Embryonic facial prominence (tissue), 1 donor: ENCODE data around the gene TMEM132D.

Source experiments
- DNase-seq: peaks from one replicate; pipeline ENCODE4 v3.0.0-alpha.2; 2016; ENCODE audit errors: extremely low spot score

The TMEM132D gene

GRCh38 chr12:129662234-129662633 is 241.6 kb downstream of the TMEM132D start:
- DNase-seq = no peak

GRCh38 chr12:129660946-129661345 is 242.9 kb downstream of the TMEM132D start:
- DNase-seq = no peak

- DNase-seq = no peak
These were observed 243.7 kb downstream of the TMEM132D start for GRCh38 chr12:129659961-129660622.

GRCh38 chr12:129657179-129657578 is 246.6 kb downstream of the TMEM132D start:
- DNase-seq = no peak

- DNase-seq = no peak
These were observed 251.9 kb downstream of the TMEM132D start for GRCh38 chr12:129651951-129652350.

- DNase-seq = no peak
These were observed 261.9 kb downstream of the TMEM132D start for GRCh38 chr12:129641926-129642325.

GRCh38 chr12:129635021-129635685 is 268.7 kb downstream of the TMEM132D start:
- DNase-seq = no peak

- no peak for DNase-seq
These were observed 272.5 kb downstream of the TMEM132D start for GRCh38 chr12:129631316-129631715.

- no peak for DNase-seq
These were observed 273.9 kb downstream of the TMEM132D start for GRCh38 chr12:129629901-129630300.

- no peak for DNase-seq
These were observed 281.3 kb downstream of the TMEM132D start for GRCh38 chr12:129622566-129622965.

- no peak for DNase-seq
These were observed 284.6 kb downstream of the TMEM132D start for GRCh38 chr12:129619271-129619670.

- DNase-seq = no peak
These were observed 286.0 kb downstream of the TMEM132D start for GRCh38 chr12:129617849-129618248.

- no peak for DNase-seq
These were observed 288.8 kb downstream of the TMEM132D start for GRCh38 chr12:129615001-129615400.

GRCh38 chr12:129614221-129614885 is 289.5 kb downstream of the TMEM132D start:
- no peak for DNase-seq

GRCh38 chr12:129613314-129613713 is 290.5 kb downstream of the TMEM132D start:
- no peak for DNase-seq

- DNase-seq = no peak
These were observed 293.2 kb downstream of the TMEM132D start for GRCh38 chr12:129610601-129611120.

- DNase-seq = no peak
These were observed 296.1 kb downstream of the TMEM132D start for GRCh38 chr12:129607756-129608155.

- no peak for DNase-seq
These were observed 296.5 kb downstream of the TMEM132D start for GRCh38 chr12:129607301-129607700.

- DNase-seq = no peak
These were observed 297.6 kb downstream of the TMEM132D start for GRCh38 chr12:129606239-129606638.

GRCh38 chr12:129605666-129606065 is 298.2 kb downstream of the TMEM132D start:
- no peak for DNase-seq

GRCh38 chr12:129604506-129604905 is 299.3 kb downstream of the TMEM132D start:
- no peak for DNase-seq

GRCh38 chr12:129599406-129599805 is 304.4 kb downstream of the TMEM132D start:
- no peak for DNase-seq

GRCh38 chr12:129594098-129594497 is 309.7 kb downstream of the TMEM132D start:
- no peak for DNase-seq
